ENCODE measurements around the gene ELN. TPM values are rescaled to one million over a fixed set of nuclear protein-coding genes. Genes with fewer than 3 reads are reported as not detected.
"Not testable (repeated sequence)": the region's sequence is repeated elsewhere in the genome, so short reads cannot be mapped to it uniquely, and the experiment has no call there.

Gene ELN
- total RNA-seq, 1 donor from 2014 or later, result not detected

GRCh38 chr7:74042746-74043522, 15.0 kb downstream of the ELN start:
- ChIA-PET POLR2A (no interaction called here), CTCF (no interaction called here)
- no peak for TF ChIP-seq CTCF (IDR thresholded peaks at IDR 0.05)

DNA sequence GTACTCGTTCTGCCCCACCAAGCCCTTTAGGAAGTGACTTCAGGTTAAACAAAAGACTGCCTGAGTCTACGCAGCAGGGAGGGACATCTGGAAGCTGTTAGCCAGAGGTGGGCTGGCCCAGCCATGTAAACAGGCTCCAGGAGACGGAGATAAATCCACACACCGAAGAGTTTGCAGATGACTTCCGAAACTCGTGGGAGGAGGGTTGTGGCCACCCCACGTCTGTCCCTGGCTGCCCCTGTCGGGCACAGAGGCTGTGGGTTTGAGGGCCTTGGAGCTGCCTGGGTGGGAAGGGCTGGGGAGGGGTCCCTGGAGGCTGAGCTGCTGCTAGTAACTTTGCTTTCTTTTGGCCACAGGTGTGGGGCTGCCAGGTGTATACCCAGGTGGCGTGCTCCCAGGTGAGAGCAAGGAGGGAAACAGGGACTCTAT, 15.6 kb downstream of the ELN start:
- no peaks in the 10 kb centered on the region for H3K9me3 Mint-ChIP-seq
- intact Hi-C loops (cut with micrococcal nuclease), result no loop called here
- TF ChIP-seq CTCF (IDR thresholded peaks at IDR 0.05), result no peak
- H3K4me1 Mint-ChIP-seq, result no peaks in the 10 kb centered on the region
- H3K27ac Mint-ChIP-seq, result no peak overlapping the region
- H3K36me3 Mint-ChIP-seq (ENCODE audit: low read depth), result no peaks in the 10 kb centered on the region
- POLR2A ChIA-PET, result no interaction called here
- CTCF ChIA-PET, result no interaction called here
- ATAC-seq (ENCODE audit: low read depth), result no peak
- H3K27me3 Mint-ChIP-seq, result peaks cover 10% of the 10 kb centered on the region
- DNase-seq, result no peak
- no peak overlapping the region for H3K4me3 Mint-ChIP-seq

More at GRCh38 chr7:74042746-74043522, 15.0 kb downstream of the ELN start:
- Mint-ChIP-seq H3K9me3 (no peaks in the 10 kb centered on the region), H3K27ac (no peak overlapping the region), H3K4me1 (no peaks in the 10 kb centered on the region), H3K27me3 (peaks cover 13% of the 10 kb centered on the region), H3K36me3 (ENCODE audit: low read depth) (no peaks in the 10 kb centered on the region), H3K4me3 (no peak overlapping the region)
- DNase-seq (no peak), ATAC-seq (ENCODE audit: low read depth) (no peak)
- intact Hi-C loops (cut with micrococcal nuclease), result no loop called here

GRCh38 chr7:74044366-74045350, 16.7 kb downstream of the ELN start:
- Mint-ChIP-seq H3K27me3 (peaks cover 10% of the 10 kb centered on the region), H3K36me3 (ENCODE audit: low read depth) (no peaks in the 10 kb centered on the region), H3K4me1 (no peaks in the 10 kb centered on the region), H3K9me3 (no peaks in the 10 kb centered on the region), H3K27ac (no peak overlapping the region), H3K4me3 (no peak overlapping the region)
- no peak for TF ChIP-seq CTCF (IDR thresholded peaks at IDR 0.05)
- ChIA-PET CTCF (no interaction called here), POLR2A (no interaction called here)
- DNase-seq (no peak), ATAC-seq (ENCODE audit: low read depth) (no peak)
- intact Hi-C loops (cut with micrococcal nuclease), result no loop called here

DNA sequence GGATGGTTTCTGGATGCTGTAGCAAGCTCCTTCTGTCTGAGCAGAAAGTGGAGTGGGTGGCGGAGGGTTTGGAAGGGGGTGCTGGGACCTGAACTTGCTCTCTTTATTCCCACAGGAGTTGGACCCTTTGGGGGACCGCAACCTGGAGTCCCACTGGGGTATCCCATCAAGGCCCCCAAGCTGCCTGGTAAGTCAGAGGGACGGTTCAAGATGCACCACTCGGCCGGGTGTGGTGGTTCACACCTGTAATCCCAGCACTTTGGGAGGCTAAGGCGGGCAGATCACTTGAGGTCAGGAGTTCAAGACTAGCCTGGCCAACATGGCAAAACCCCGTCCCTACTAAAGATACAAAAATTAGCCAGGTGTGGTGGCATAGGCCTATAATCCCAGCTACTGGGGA, 18.6 kb downstream of the ELN start:
- CTCF ChIA-PET; H3K4me3 Mint-ChIP-seq; H3K4me1 Mint-ChIP-seq; H3K27me3 Mint-ChIP-seq; intact Hi-C loops (cut with micrococcal nuclease); DNase-seq; ATAC-seq (ENCODE audit: low read depth); H3K36me3 Mint-ChIP-seq (ENCODE audit: low read depth); H3K27ac Mint-ChIP-seq; POLR2A ChIA-PET; H3K9me3 Mint-ChIP-seq: not testable (repeated sequence)

DNA sequence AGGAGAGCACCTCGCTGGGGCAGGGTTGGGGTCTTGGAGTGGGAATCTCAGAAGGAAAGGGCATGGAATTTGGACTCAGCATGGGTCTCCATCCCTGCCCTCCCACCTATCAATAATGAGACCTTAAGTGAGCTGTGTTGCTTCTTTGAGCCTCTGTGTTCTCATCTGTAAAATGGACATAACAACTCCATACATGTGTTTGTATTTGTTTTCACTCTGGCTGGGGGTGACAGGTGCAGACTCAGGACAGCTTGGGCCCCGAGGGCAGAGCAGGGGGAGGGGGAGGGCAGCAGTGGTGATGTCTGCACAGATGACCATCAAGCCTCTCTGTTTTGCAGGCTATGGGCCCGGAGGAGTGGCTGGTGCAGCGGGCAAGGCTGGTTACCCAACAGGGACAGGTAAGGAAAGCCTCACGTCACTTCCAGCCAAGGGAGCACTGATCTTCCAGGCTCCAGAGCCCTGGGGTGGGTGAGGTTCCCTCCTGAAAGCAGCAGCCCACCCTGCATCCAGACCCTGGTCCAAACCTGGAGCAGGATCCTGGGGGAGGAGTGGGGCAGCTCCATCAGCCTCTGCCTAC, 19.9 kb downstream of the ELN start:
- H3K9me3 Mint-ChIP-seq, result no peaks in the 10 kb centered on the region
- no peaks in the 10 kb centered on the region for H3K4me1 Mint-ChIP-seq
- ATAC-seq (ENCODE audit: low read depth), result no peak
- DNase-seq, result no peak
- peaks cover 2% of the 10 kb centered on the region for H3K27me3 Mint-ChIP-seq
- POLR2A ChIA-PET, result interaction anchor here (0.5 kb wide), 1 partner anchor 19 kb away, joined by 3 read pairs; no protein-coding TSS in a partner anchor
- H3K4me3 Mint-ChIP-seq, result no peak overlapping the region
- CTCF ChIA-PET, result no interaction called here
- intact Hi-C loops (cut with micrococcal nuclease), result no loop called here
- no peak overlapping the region for H3K27ac Mint-ChIP-seq
- no peak for TF ChIP-seq CTCF (IDR thresholded peaks at IDR 0.05)
- no peaks in the 10 kb centered on the region for H3K36me3 Mint-ChIP-seq (ENCODE audit: low read depth)
